A673 (cell line): Measurements from ENCODE around the gene EMP2. TPM values are rescaled to one million over a fixed set of nuclear protein-coding genes. Genes with fewer than 3 reads are reported as not detected.
A peak's percentile ranks its signal among the peaks of the same experiment; 100 is the strongest.

Experiments
- BruUV-seq: library from RNA; stranded (reverse); fragments of 400-500 nt; replicated peaks from 2 replicates; lab custom pipeline; 2021; lab: Mats Ljungman, UMichigan
- CTCF ChIA-PET: fragments of 300-600 bp; sonication (Branson Sonifier 250); formaldehyde crosslinking; loops from one replicate; lab custom pipeline; 2022; ENCODE audit warnings: antibody characterized with exemption; lab: Charles Lee
- POLR2A ChIA-PET: fragments of 300-600 bp; sonication (Branson Sonifier 250); formaldehyde crosslinking; loops from one replicate; lab custom pipeline; 2022; ENCODE audit warnings: antibody characterized with exemption; ENCODE audit not compliant: low non-redundant PET; lab: Charles Lee
- DNase-seq: peaks from one replicate; pipeline ENCODE4 v3.0.0-alpha.2; 2015; ENCODE audit warnings: low spot score
- H3K27ac ChIP-seq: fragments of 200-600 bp; sonication (generic); 2 replicates; pipeline ENCODE4 v1.5.1; 2016; ENCODE audit warnings: mixed run types, low read depth, mild to moderate bottlenecking, mixed read lengths, antibody characterized with exemption, low read length; ENCODE audit not compliant: poor library complexity, severe bottlenecking
- H3K27me3 ChIP-seq: fragments of 200-600 bp; sonication (generic); replicated peaks from 2 replicates; pipeline ENCODE4 v1.6.1; 2017; ENCODE audit warnings: mixed run types, low read depth, mild to moderate bottlenecking, mixed read lengths, antibody characterized with exemption, low read length; ENCODE audit not compliant: insufficient read depth, poor library complexity
- H3K36me3 ChIP-seq: fragments of 200-600 bp; sonication (generic); 2 replicates; pipeline ENCODE4 v1.6.1; 2016; ENCODE audit warnings: mixed run types, mild to moderate bottlenecking, mixed read lengths, antibody characterized with exemption, low read length; ENCODE audit not compliant: insufficient read depth, poor library complexity, severe bottlenecking
- H3K4me1 ChIP-seq: fragments of 200-600 bp; sonication (generic); 2 replicates; pipeline ENCODE4 v1.6.1; 2017; ENCODE audit warnings: mixed run types, mild to moderate bottlenecking, mixed read lengths, antibody characterized with exemption, low read length; ENCODE audit not compliant: insufficient read depth, poor library complexity, severe bottlenecking
- H3K4me3 ChIP-seq: fragments of 200-600 bp; sonication (generic); 2 replicates; pipeline ENCODE4 v1.5.1; 2016; ENCODE audit warnings: low read depth, mixed run types, mild to moderate bottlenecking, mixed read lengths, low read length; ENCODE audit not compliant: poor library complexity, severe bottlenecking
- H3K9me3 ChIP-seq: fragments of 200-600 bp; sonication (generic); 2 replicates; pipeline ENCODE4 v1.6.1; 2016; ENCODE audit warnings: mixed run types, low read depth, mild to moderate bottlenecking, mixed read lengths, antibody characterized with exemption, low read length; ENCODE audit not compliant: poor library complexity, severe bottlenecking
- EZH2 ChIP-seq: fragments of 200-600 bp; sonication (generic); IDR thresholded peaks from 2 replicates; pipeline ENCODE4 v1.6.1; 2017; ENCODE audit warnings: borderline replicate concordance, low read depth, mild to moderate bottlenecking, mixed read lengths, antibody characterized with exemption, low read length; ENCODE audit not compliant: poor library complexity, severe bottlenecking
- intact Hi-C: fragments of 100-400 bp; cut with micrococcal nuclease; formaldehyde crosslinking; loops from one replicate; pipeline ENCODE4 v1.10.0; 2022; ENCODE audit not compliant: unreplicated experiment
- total RNA-seq: library from RNA; stranded (reverse); gene quantifications from 2 replicates; pipeline ENCODE4 v1.2.3, GENCODE V29; 2021
- TF ChIP-seq, protein P1 (sequence below): fragments of 300-800, 200-600 bp; sonication (generic); conservative IDR thresholded peaks from 2 replicates; pipeline ENCODE4 v1.5.1; 2017; ENCODE audit warnings: low read depth, mild to moderate bottlenecking, antibody characterized with exemption, low read length, moderate library complexity, mixed read lengths

EMP2 gene
- total RNA-seq, 1 experiment from 2014 or later: 12.9 TPM

DNA sequence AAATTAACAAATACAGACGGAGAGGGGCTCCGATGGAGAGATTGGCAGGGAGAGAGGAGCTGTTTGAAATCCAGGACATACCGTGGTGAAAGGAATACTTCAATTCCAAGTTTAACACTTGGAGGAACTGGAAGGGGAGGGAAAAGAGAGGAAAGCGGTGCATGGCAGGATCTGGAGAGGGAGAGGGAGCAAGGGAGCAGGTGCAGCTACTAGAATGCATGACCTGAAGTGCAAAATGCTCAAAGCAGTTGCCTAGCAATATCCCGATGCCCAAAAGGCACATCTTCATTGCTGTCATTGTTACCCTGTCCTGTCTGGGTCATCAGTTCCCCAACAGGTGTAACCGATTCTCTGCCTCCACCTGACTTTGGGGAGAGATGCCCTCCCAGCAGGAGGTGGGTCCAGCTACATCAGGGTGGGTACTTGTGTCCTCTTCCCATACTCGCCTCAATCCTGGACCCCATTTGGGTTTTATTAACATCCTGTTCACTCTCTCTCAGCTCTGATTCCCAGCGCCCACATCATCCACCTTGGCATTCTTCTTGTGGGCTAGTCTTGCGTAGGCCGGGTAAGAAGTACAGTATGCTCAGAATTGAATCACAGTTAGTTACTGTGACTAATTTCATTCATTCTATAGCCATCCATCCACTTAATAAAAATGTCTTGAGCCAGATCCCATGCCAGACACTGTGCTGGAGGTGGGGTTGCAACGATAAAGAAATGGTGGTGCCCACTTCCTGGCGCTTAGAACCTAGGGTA, 37.4 kb upstream of the EMP2 start:
- TF ChIP-seq, protein P1, sequence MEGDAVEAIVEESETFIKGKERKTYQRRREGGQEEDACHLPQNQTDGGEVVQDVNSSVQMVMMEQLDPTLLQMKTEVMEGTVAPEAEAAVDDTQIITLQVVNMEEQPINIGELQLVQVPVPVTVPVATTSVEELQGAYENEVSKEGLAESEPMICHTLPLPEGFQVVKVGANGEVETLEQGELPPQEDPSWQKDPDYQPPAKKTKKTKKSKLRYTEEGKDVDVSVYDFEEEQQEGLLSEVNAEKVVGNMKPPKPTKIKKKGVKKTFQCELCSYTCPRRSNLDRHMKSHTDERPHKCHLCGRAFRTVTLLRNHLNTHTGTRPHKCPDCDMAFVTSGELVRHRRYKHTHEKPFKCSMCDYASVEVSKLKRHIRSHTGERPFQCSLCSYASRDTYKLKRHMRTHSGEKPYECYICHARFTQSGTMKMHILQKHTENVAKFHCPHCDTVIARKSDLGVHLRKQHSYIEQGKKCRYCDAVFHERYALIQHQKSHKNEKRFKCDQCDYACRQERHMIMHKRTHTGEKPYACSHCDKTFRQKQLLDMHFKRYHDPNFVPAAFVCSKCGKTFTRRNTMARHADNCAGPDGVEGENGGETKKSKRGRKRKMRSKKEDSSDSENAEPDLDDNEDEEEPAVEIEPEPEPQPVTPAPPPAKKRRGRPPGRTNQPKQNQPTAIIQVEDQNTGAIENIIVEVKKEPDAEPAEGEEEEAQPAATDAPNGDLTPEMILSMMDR: no peak
- no peak for TF ChIP-seq EZH2
- Histone ChIP-seq H3K9me3 (no peaks in the 10 kb centered on the region), H3K27ac (no peak overlapping the region), H3K4me3 (no peak overlapping the region), H3K4me1 (peaks cover 28% of the 10 kb centered on the region), H3K27me3 (no peaks in the 10 kb centered on the region), H3K36me3 (no peaks in the 10 kb centered on the region)
- BruUV-seq: no TSS peak
- no peak for DNase-seq
- intact Hi-C loops: no loop called here
- CTCF ChIA-PET: no interaction called here
- POLR2A ChIA-PET: no interaction called here

GRCh38 chr16:10616756-10617640, 36.6 kb upstream of the EMP2 start:
- Histone ChIP-seq H3K4me3 (no peak overlapping the region), H3K27me3 (no peaks in the 10 kb centered on the region), H3K4me1 (peaks cover 28% of the 10 kb centered on the region), H3K36me3 (no peaks in the 10 kb centered on the region), H3K27ac (peak overlapping the region; percentile 4), H3K9me3 (no peaks in the 10 kb centered on the region)
- TF ChIP-seq, protein P1: no peak
- no peak for TF ChIP-seq EZH2
- CTCF ChIA-PET: no interaction called here
- BruUV-seq: no TSS peak
- intact Hi-C loops: no loop called here
- POLR2A ChIA-PET: no interaction called here
- peak; percentile 69 for DNase-seq

DNA sequence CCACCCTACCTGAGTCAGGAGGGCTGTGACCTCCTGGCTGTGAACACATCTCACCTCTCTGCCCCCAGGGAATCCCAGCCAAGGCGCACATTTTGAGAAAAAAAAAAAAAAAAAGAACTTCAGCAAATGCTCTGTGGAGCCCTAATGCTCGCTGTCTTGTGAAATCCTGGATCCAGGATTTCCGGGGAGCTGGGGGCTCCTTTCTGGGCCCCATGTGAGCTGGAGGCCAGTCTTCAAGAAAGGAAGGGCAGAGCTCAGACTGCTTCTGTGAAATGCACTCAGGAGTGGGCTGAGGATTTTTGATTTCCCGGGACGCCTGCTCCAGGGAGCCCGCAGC, 36.0 kb upstream of the EMP2 start:
- intact Hi-C loops: no loop called here
- Histone ChIP-seq H3K27me3 (no peaks in the 10 kb centered on the region), H3K4me3 (no peak overlapping the region), H3K36me3 (no peaks in the 10 kb centered on the region), H3K4me1 (peaks cover 28% of the 10 kb centered on the region), H3K9me3 (no peaks in the 10 kb centered on the region), H3K27ac (no peak overlapping the region)
- TF ChIP-seq, protein P1: no peak
- TF ChIP-seq EZH2: no peak
- BruUV-seq: no TSS peak
- ChIA-PET CTCF (no interaction called here), POLR2A (no interaction called here)
- no peak for DNase-seq
